Parathyroid adenoma (tissue), 2 donors: ENCODE measurements around the gene AVPR2.

Source experiments
- H2AFZ ChIP-seq: fragments of 300-600 bp; sonication (generic); one replicate; pipeline ENCODE4 v1.7.0; 2017; ENCODE audit warnings: antibody characterized with exemption, mild to moderate bottlenecking
- H3K27ac ChIP-seq: fragments of 300-600 bp; sonication (generic); one replicate; pipeline ENCODE4 v1.7.0; 2017
- H3K27me3 ChIP-seq: fragments of 300-600 bp; sonication (generic); one replicate; pipeline ENCODE4 v1.7.0; 2017; ENCODE audit warnings: low read length; ENCODE audit not compliant: control insufficient read depth, insufficient read depth
- H3K36me3 ChIP-seq: fragments of 300-600 bp; sonication (generic); one replicate; pipeline ENCODE4 v1.7.0; 2017; ENCODE audit warnings: low read length; ENCODE audit not compliant: control insufficient read depth, insufficient read depth
- H3K4me1 ChIP-seq: fragments of 300-600 bp; sonication (generic); one replicate; pipeline ENCODE4 v1.7.0; 2017; ENCODE audit warnings: control low read depth
- H3K4me2 ChIP-seq: fragments of 300-600 bp; sonication (generic); one replicate; pipeline ENCODE4 v1.7.0; 2017; ENCODE audit warnings: low read length
- H3K4me3 ChIP-seq: fragments of 300-600 bp; sonication (generic); one replicate; pipeline ENCODE4 v1.7.0; 2017; ENCODE audit warnings: low read depth, low read length
- H3K79me2 ChIP-seq: fragments of 300-600 bp; sonication (generic); one replicate; pipeline ENCODE4 v1.7.0; 2017; ENCODE audit warnings: control low read depth
- H3K9ac ChIP-seq: fragments of 300-600 bp; sonication (generic); one replicate; pipeline ENCODE4 v1.7.0; 2017; ENCODE audit warnings: mild to moderate bottlenecking
- H3K9me3 ChIP-seq: fragments of 300-600 bp; sonication (generic); one replicate; pipeline ENCODE4 v1.7.0; 2017; ENCODE audit warnings: low read length; ENCODE audit not compliant: control insufficient read depth
- TF ChIP-seq, protein P1 (sequence below): fragments of 300-600 bp; sonication (generic); IDR thresholded peaks from one replicate; pipeline ENCODE4 v1.7.0; 2017; ENCODE audit warnings: antibody characterized with exemption, mild to moderate bottlenecking
- donor health status: primary hyperparathyroidism.

The AVPR2 gene

DNA sequence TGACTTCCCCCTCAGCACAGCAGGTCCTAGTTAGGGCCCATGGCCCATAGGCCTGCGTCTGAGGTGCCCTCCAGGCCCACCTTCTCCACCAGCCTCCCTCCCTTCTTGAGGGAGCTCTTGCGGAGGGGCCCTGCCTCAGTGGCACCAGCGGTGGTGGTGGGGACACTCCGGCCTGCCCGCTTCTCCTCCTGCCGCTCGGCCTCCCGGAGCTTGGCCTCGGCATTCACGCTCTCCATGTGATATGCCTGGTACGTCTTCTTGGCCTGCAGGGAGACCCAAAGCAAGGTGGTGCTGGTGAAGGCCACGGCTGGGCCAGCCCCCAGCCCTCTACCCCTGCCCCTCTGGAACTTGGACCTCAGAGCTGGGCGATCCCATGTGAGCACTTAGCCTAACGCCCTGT is 16.1 kb downstream of the AVPR2 start:
- H3K4me3 ChIP-seq = no peak overlapping the region
- TF ChIP-seq, protein P1, sequence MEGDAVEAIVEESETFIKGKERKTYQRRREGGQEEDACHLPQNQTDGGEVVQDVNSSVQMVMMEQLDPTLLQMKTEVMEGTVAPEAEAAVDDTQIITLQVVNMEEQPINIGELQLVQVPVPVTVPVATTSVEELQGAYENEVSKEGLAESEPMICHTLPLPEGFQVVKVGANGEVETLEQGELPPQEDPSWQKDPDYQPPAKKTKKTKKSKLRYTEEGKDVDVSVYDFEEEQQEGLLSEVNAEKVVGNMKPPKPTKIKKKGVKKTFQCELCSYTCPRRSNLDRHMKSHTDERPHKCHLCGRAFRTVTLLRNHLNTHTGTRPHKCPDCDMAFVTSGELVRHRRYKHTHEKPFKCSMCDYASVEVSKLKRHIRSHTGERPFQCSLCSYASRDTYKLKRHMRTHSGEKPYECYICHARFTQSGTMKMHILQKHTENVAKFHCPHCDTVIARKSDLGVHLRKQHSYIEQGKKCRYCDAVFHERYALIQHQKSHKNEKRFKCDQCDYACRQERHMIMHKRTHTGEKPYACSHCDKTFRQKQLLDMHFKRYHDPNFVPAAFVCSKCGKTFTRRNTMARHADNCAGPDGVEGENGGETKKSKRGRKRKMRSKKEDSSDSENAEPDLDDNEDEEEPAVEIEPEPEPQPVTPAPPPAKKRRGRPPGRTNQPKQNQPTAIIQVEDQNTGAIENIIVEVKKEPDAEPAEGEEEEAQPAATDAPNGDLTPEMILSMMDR = no peak
- no peak overlapping the region for H3K4me2 ChIP-seq
- H2AFZ ChIP-seq = no peak overlapping the region
- H3K9me3 ChIP-seq = no peaks in the 10 kb centered on the region
- H3K36me3 ChIP-seq = no peaks in the 10 kb centered on the region
- no peaks in the 10 kb centered on the region for H3K79me2 ChIP-seq
- no peaks in the 10 kb centered on the region for H3K27me3 ChIP-seq
- no peak overlapping the region for H3K27ac ChIP-seq
- no peak overlapping the region for H3K9ac ChIP-seq
- H3K4me1 ChIP-seq = peaks cover 2% of the 10 kb centered on the region

DNA sequence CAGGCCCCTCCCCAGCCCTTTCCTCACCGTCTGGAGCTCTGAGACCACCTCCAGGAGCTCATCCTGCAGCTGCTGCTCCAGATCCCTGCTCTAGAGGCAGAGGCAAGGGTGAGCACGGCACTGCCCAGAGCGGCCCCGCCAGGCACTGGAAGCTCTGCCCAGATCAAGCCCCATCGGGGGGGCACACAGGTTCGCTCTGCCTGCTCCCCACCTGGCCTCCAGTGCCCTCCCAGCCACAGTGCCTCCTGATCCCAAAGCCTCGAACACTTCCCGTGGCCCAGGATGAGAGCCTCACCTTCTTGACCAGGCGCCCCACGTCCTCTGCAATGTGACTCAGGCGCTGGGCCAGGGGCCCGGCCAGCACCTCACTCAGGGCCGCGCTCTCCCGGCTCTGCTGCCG is 16.6 kb downstream of the AVPR2 start:
- Histone ChIP-seq H3K4me3 (no peak overlapping the region), H3K9ac (no peak overlapping the region), H2AFZ (no peak overlapping the region), H3K9me3 (no peaks in the 10 kb centered on the region), H3K79me2 (no peaks in the 10 kb centered on the region), H3K4me1 (peaks cover 2% of the 10 kb centered on the region), H3K27ac (no peak overlapping the region), H3K36me3 (no peaks in the 10 kb centered on the region), H3K27me3 (no peaks in the 10 kb centered on the region), H3K4me2 (no peak overlapping the region)
- TF ChIP-seq, protein P1 = no peak

DNA sequence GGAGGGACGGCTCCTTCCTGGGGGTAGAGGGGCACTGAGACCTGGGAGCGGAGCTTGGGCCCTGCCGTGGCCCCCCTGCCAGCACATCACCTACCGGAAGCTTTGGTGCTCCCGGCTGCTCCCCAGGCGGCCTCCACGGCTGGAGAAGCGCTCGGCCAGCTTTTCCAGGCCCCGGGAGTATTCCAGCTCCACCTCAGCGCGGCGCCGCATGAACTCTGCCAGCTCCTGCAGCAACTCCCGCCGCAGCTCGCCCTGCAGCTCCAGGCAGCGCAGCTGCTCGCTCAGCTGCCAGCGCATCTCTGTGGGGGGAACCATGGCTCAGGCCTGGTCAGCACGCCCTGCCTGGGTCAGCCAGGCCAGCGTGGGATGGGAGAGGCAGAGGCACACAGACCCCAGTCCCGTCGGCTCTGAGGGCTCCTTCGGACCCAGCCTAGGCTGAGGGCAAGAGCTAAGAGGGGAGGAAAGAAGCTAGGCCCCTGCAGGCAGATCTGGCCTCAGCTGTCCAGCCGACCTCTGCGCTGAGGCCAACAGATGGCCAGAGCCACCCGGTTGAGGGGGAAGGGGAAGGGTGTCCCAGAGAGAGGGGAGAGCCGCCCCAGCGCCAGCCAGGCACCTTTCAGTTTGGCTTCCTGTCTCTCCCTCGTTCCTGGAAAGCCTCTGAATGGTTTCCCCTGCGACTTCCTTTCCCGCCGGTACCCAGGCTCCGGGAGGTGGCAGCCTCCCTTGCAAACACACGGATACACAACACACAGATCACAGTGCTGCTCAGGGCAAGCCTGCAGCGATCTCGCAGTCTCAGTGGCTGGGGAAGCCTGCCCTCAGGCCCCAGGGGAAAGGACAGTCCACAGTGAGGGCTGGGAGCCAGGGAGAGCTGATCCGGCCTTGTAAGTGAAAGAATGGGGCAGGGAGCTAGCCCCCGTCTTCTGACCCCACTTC is 17.3 kb downstream of the AVPR2 start:
- no peak overlapping the region for H2AFZ ChIP-seq
- no peak overlapping the region for H3K4me2 ChIP-seq
- TF ChIP-seq, protein P1 = no peak
- no peak overlapping the region for H3K27ac ChIP-seq
- peaks cover 7% of the 10 kb centered on the region for H3K4me1 ChIP-seq
- no peak overlapping the region for H3K4me3 ChIP-seq
- H3K36me3 ChIP-seq = no peaks in the 10 kb centered on the region
- no peaks in the 10 kb centered on the region for H3K27me3 ChIP-seq
- H3K9ac ChIP-seq = no peak overlapping the region
- no peaks in the 10 kb centered on the region for H3K79me2 ChIP-seq
- H3K9me3 ChIP-seq = no peaks in the 10 kb centered on the region

DNA sequence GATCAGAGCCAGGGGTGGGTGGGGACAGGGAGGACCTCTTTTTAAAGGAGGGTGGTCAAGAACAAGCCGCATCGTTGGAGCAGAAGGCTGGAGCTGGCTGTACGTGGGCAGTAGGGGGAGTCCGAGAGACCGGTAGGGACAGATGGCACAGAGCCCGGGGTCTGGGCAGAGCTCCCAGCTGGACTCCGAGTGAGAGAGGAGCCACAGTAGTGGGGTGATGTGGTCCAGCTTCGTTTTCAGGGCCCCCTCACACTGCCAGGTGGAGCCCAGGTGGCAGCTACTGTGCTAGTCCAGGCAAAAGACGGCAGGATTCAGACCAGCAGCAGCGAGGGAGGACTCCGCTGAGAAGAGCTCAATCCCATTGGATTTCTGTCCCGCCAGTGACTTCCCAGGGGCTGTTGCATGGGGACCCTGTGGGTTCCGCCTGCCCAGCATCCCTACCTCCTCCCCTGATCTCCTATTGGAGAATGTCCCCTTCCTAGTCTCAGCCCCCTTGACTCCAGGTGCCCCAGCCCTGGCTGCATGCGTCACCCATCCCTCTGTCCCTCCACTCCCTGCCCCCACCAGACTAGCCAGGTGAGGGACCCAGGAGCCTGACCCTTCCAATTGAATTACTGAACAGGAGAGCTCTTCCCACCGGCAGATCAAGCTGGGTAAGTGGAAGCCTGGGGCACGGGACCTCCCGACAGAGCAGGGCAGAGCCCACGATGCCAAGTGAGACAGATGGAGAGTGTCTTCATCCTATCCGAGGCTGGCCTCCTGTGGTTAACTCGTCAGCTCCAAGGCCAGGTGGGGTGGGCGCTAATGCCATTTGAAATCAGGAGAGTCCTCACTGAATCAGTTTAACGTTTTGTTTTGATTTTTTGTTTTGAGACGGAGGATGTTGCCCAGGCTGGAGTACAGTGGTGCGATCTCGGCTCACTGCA is 18.7 kb downstream of the AVPR2 start:
- no peak overlapping the region for H3K9ac ChIP-seq
- H3K4me1 ChIP-seq = peaks cover 14% of the 10 kb centered on the region
- TF ChIP-seq, protein P1 = peak; percentile 51
- no peaks in the 10 kb centered on the region for H3K27me3 ChIP-seq
- no peak overlapping the region for H3K4me2 ChIP-seq
- H3K4me3 ChIP-seq = no peak overlapping the region
- H3K79me2 ChIP-seq = no peaks in the 10 kb centered on the region
- H3K27ac ChIP-seq = no peak overlapping the region
- no peaks in the 10 kb centered on the region for H3K36me3 ChIP-seq
- no peak overlapping the region for H2AFZ ChIP-seq
- no peaks in the 10 kb centered on the region for H3K9me3 ChIP-seq
